Adipocyte (in vitro differentiated cells): Measurements from ENCODE around the gene GLRX2.
"Not testable (repeated sequence)": the region's sequence is repeated elsewhere in the genome, so short reads cannot be mapped to it uniquely, and the experiment has no call there.

Experiments
- DNase-seq: peaks from one replicate; pipeline ENCODE4 v3.0.0-alpha.2; 2015; ENCODE audit warnings: low read depth
- H3K27me3 ChIP-seq: replicated peaks from 2 replicates; pipeline ENCODE4 v1.7.0; 2013; ENCODE audit warnings: mild to moderate bottlenecking, low read length, moderate library complexity; ENCODE audit not compliant: control insufficient read depth, insufficient read depth
- H3K36me3 ChIP-seq: 2 replicates; pipeline ENCODE4 v1.7.0; 2013; ENCODE audit warnings: low read length, mild to moderate bottlenecking, moderate library complexity; ENCODE audit not compliant: control insufficient read depth, insufficient read depth, severe bottlenecking
- H3K4me1 ChIP-seq: 2 replicates; pipeline ENCODE4 v1.7.0; 2013; ENCODE audit warnings: mild to moderate bottlenecking, low read length, moderate library complexity; ENCODE audit not compliant: control insufficient read depth, insufficient read depth
- H3K4me3 ChIP-seq: 2 replicates; pipeline ENCODE4 v1.7.0; 2013; ENCODE audit warnings: mild to moderate bottlenecking, low read length, moderate library complexity
- H3K9ac ChIP-seq: 2 replicates; pipeline ENCODE4 v1.7.0; 2013; ENCODE audit warnings: mild to moderate bottlenecking, low read length, moderate library complexity
- H3K9me3 ChIP-seq: 2 replicates; pipeline ENCODE4 v1.7.0; 2013; ENCODE audit warnings: mild to moderate bottlenecking, low read length, moderate library complexity; ENCODE audit not compliant: control insufficient read depth

The GLRX2 gene

DNA sequence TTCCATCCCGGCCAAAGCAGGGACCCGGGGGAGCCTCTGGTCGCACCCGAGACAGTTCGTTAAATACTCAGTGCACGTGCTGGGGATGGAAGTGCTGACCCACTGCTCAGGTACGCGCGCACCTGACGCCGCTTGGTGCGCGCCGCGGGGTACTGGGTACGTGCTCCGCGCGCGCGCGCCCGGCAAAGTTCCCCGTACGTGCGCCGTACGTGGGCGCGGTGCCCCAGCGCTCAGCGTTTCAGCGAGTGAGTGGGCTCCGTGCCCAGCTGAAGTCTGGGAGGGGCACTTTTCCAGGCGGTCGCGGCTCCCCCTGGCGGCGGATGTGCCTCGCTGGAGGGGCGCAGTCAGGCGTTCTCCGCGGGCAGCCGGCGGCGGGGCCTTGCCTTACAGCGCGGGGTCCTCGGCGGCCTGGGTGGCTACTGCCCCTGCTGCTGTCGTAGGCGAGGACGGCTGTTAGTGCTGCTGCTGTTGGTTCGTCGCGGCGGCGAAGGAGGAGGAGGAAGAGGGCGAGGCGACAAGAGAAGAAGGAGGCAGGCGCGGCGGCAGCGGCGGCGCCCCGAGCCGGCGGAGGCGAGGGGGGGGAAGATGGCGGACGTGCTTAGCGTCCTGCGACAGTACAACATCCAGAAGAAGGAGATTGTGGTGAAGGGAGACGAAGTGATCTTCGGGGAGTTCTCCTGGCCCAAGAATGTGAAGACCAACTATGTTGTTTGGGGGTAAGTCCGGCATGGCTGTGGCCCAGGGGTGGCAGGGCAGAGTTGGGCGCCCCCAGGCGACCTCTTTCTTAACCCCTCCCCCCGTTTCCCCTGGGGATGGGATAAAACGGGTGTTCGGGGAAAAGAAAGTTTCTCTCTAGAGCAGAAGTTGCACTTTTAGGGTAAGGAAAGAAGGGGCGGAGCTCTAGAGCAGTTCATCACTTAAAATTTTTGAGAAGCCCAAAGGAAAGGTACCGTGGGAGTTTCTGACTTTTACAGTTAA, 16.7 kb upstream of the GLRX2 start, which contains the start of gene CDC73:
Gene CDC73, plus strand, starts transcription at position 416 of the 978 bp plus-strand sequence. Its CDS starts 170 bp downstream, at position 586.
- peak within 1 kb of the TSS; percentile 98 for H3K9ac ChIP-seq
- H3K9me3 ChIP-seq, result no peaks in the 10 kb centered on the region
- H3K36me3 ChIP-seq, result peaks cover 19% of the 10 kb centered on the region
- DNase-seq, result peak; percentile 99
- no peaks in the 10 kb centered on the region for H3K27me3 ChIP-seq
- H3K4me3 ChIP-seq, result peak within 1 kb of the TSS; percentile 100
- peaks cover 35% of the 10 kb centered on the region for H3K4me1 ChIP-seq

DNA sequence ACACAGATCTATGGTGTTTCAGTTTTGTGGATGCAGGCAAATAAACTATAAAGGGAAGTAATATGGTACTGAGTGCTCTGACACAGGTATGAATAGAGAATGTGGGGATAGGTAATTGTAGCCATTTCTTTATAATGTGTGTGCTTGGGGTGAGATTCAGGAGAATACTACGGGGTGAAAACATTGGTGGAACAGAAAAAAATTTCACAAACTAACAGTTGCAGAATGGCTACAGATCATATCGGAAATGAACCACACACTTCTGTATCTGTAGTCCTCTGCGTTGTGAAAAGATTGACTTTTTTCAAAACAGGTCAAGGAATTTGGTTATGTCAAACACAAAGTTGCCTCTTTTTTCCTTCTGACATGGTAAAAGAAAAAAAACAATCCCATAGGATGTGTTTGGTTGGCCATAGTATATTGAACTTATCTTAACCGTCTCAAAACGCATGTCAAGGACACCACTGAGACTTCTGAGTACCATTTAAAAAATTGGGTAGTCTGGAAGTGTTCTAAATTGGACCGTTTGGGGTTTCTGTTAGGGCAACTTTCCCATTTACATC, 15.5 kb upstream of the GLRX2 start:
- Histone ChIP-seq H3K27me3 (no peaks in the 10 kb centered on the region), H3K9ac (peak overlapping the region; percentile 98), H3K4me1 (peaks cover 32% of the 10 kb centered on the region), H3K36me3 (peaks cover 8% of the 10 kb centered on the region), H3K9me3 (no peaks in the 10 kb centered on the region), H3K4me3 (peak overlapping the region; percentile 100)
- DNase-seq, result no peak

DNA sequence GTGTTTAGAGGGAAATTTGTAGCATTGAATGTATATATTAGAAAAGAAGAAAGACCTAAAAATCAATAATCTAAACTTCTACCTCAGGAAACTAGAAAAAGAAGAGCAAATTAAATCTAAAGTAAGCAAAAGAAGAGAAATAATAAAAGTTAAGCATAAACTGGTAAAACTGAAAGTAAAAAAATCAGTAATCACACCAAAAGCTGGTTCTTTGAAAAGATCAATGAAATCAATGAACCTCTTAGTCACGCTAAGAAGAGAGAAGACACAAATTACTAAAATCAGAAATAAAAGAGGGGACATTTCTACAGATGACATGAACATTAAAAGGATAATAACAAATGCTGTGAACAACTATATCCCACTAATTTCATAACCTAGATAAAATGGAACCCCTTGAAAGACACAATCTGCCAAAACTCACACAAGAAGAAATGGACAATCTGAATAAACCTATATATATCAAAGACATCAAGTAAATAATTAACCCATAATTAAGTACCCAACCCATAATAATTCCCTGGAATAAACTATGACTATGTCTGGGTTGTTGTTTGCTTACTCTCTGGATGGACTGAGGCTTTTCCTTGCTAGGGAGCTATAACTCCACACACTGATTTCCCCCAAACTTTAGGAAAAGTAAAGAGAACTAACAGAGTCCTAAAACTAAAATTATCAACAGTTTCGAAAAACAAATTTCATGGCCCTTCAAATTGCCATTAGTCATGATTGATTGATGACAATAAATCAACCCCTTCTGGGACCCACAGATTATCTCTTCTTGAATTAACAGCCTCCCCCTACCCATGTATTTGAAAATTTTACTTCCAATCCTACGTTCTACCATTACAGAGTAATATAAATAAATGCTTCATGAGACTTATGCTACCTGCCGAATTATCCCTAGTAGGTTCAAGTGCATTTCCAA, 13.9 kb upstream of the GLRX2 start:
- no peaks in the 10 kb centered on the region for H3K36me3 ChIP-seq
- H3K9ac ChIP-seq, result no peak overlapping the region
- DNase-seq, result no peak
- peaks cover 29% of the 10 kb centered on the region for H3K4me1 ChIP-seq
- H3K4me3 ChIP-seq, result no peak overlapping the region
- no peaks in the 10 kb centered on the region for H3K27me3 ChIP-seq
- no peaks in the 10 kb centered on the region for H3K9me3 ChIP-seq

DNA sequence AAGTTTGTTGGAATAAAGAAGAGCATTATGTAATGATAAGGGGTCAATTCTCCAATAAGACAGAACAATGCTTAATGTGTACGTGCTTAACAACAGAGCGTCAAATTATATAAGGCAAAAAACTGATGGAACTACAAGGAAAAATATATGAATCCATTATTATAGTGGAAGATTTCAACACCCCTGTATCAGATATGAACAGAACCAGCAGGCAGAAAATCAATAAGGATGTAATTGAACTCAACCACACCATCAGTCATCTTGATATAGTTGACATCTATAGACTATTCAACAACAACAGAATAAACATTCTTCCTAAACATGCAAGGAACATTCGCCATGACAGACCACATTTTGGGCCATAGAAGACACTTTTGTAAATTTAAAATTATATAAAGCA, 13.0 kb upstream of the GLRX2 start:
- no peak overlapping the region for H3K4me3 ChIP-seq
- no peaks in the 10 kb centered on the region for H3K9me3 ChIP-seq
- H3K9ac ChIP-seq, result no peak overlapping the region
- peaks cover 30% of the 10 kb centered on the region for H3K4me1 ChIP-seq
- H3K36me3 ChIP-seq, result no peaks in the 10 kb centered on the region
- no peaks in the 10 kb centered on the region for H3K27me3 ChIP-seq
- no peak for DNase-seq

DNA sequence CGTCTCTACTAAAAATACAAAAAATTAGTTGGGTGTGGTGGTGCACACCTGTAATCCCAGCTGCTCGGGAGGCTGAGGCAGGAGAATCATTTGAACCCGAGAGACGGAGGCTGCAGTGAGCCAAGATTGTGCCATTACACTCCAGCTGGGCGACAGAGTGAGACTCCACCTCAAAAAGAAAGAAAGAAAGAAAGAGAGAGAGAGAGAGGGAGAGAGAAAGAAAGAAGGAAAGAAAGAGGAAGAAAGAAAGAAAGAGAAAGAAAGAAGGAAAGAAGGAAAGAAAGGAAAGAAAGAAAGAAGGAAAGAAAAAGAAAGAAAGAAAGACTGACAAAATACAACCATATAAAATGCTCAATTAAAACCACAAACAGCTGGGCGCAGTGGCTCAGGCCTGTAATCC, 12.0 kb upstream of the GLRX2 start:
- H3K4me3 ChIP-seq, H3K9ac ChIP-seq, DNase-seq, H3K9me3 ChIP-seq, H3K27me3 ChIP-seq, H3K36me3 ChIP-seq: not testable (repeated sequence)
- H3K4me1 ChIP-seq, result peaks cover 36% of the 10 kb centered on the region

DNA sequence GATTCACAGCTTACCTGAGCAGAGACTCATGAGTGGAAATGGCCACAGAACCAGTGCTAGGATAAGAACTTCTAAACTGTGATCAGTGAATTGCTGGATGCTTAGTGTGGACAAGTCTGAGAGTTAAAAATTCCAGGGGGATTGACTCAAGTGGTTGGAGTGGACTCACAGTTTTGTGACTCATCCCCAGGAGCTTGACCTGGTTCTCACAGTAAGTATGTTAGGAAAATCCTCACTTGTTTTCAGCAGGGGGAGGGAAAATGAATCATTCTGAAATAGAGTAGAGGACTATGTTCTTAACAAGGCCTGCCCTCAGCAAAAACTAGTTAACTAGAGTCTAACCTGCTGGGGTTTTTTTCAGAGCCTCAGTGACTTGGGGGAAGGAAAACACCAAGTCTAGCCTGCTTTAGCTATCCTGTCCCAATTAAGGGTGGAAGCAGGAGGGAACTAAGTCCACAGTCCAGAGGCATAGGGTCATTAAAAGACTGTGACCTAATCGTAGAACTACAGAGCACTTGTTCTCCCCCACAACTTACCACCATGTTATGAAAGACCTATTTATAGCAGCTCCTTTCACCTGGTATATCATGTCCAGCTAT, 10.5 kb upstream of the GLRX2 start:
- Histone ChIP-seq H3K4me1 (peaks cover 50% of the 10 kb centered on the region), H3K27me3 (no peaks in the 10 kb centered on the region), H3K4me3 (peak overlapping the region; percentile 39), H3K9me3 (no peaks in the 10 kb centered on the region), H3K9ac (peak overlapping the region; percentile 22), H3K36me3 (no peaks in the 10 kb centered on the region)
- DNase-seq, result peak; percentile 95

DNA sequence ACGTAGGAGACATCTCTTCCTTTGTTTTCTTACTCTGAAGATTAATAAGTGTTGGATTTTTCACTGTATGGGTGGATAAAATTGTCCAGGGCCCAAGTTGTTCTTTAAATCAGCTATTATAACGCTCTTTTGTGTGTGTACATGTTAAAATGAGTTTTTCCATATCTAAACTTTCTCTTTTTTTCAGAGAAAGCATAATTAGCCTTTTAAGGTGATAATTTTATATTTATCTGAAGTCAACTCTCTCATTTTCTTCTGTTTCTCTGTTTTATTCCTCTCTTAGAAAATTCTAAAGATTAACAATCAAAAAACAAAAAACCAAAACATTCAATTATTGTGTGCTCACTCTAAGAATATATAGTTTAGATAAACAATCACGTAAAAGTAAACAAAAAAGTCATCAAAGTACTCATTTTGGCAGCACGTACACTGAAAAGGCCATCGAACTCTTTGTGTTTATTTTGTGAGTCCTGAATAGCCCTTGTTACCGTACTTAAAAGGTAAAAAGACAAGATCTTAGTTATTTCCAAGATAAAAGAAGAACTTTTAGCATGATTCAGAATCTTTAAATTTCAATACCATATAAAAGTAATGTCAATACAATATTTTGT, 9.4 kb upstream of the GLRX2 start:
- H3K9ac ChIP-seq, result no peak overlapping the region
- H3K9me3 ChIP-seq, result no peaks in the 10 kb centered on the region
- no peak for DNase-seq
- H3K36me3 ChIP-seq, result no peaks in the 10 kb centered on the region
- no peak overlapping the region for H3K4me3 ChIP-seq
- H3K4me1 ChIP-seq, result peaks cover 56% of the 10 kb centered on the region
- no peaks in the 10 kb centered on the region for H3K27me3 ChIP-seq

DNA sequence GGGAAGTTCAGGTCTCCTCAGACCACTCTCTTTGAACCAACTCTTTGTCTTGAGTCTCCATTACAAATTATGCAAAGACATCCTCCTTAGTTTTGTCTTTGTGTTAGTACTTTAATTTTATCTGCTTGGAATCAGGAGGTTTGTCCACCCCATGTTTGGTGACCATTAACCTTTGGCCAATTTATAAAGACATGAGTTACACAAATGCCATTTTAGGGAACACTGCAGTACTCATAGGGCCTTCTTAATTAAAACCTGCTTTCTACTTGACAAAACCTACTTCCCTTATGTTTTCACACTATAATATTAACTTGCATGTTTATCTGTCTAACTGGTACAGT, 8.7 kb upstream of the GLRX2 start:
- no peaks in the 10 kb centered on the region for H3K27me3 ChIP-seq
- H3K36me3 ChIP-seq, result no peaks in the 10 kb centered on the region

DNA sequence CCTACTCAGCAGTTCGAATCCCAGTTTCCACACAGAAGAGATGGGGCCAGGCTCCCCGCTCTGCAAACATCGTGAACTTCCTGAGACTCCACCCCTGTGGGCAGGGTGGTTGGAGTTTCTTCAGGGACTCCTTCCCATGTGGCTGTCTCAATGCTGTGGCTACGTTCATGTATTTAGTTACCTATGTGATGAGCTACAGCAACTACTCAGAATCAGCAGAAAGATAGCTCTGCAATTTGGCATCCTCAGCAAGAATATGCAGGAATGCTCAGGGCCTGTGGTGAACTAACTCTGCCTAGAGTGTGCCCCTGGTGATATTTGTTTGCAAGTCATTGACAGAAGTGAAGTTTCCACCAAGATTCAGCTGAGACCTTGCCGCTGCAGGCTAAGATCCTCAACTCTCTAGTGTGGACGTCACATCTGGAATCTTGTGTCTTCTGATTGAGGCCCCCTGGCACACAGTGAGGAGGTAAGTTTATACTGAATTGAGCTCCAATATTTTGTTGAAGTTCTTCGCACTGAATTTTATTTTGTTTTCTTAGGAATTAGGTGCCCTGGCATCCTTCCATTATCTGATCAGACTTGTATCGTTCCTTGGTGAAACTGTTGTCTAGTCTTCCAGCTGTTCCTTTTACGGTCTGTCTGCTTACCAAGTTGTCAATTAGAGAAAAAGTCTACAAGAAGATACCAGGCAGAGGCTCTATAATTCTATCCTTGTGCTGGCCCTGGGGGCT, 8.2 kb upstream of the GLRX2 start:
- no peaks in the 10 kb centered on the region for H3K36me3 ChIP-seq
- H3K4me1 ChIP-seq, result peaks cover 56% of the 10 kb centered on the region
- H3K4me3 ChIP-seq, result no peak overlapping the region
- H3K9me3 ChIP-seq, result no peaks in the 10 kb centered on the region
- H3K27me3 ChIP-seq, result no peaks in the 10 kb centered on the region
- no peak overlapping the region for H3K9ac ChIP-seq
- no peak for DNase-seq

More for the DNA sequence above, 8.7 kb upstream of the GLRX2 start:
- Histone ChIP-seq H3K9me3 (no peaks in the 10 kb centered on the region), H3K4me3 (no peak overlapping the region), H3K9ac (no peak overlapping the region), H3K4me1 (peaks cover 56% of the 10 kb centered on the region)
- no peak for DNase-seq

DNA sequence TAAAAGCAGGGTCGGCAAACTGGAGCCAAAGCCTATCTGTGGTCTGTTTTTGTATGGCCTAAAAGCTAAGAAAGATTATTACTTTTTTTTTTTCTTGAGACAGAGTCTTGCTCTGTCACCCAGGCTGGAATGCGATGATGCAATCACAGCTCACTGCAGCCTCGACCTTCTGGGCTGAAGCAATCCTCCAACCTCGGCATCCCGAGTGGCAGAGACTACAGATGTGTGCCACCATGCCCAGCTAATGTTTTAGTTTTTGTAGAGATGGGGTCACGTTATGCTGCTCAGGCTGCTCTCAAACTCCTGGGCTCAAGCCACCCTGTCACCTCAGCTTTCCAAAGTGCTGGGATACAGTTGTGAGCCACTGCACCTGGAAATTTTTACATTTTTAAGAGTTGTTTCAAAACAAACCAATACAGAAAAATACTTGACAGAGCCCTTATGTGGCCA, 6.5 kb upstream of the GLRX2 start:
- no peaks in the 10 kb centered on the region for H3K27me3 ChIP-seq
- H3K4me3 ChIP-seq, result peak overlapping the region; percentile 67
- H3K9ac ChIP-seq, result peak overlapping the region; percentile 83
- H3K36me3 ChIP-seq, result no peaks in the 10 kb centered on the region
- peaks cover 56% of the 10 kb centered on the region for H3K4me1 ChIP-seq
- no peaks in the 10 kb centered on the region for H3K9me3 ChIP-seq
- peak; percentile 94 for DNase-seq
